Measurements from ENCODE around the gene RUNX1.
A peak's percentile ranks its signal among the peaks of the same experiment; 100 is the strongest.

The RUNX1 gene

DNA sequence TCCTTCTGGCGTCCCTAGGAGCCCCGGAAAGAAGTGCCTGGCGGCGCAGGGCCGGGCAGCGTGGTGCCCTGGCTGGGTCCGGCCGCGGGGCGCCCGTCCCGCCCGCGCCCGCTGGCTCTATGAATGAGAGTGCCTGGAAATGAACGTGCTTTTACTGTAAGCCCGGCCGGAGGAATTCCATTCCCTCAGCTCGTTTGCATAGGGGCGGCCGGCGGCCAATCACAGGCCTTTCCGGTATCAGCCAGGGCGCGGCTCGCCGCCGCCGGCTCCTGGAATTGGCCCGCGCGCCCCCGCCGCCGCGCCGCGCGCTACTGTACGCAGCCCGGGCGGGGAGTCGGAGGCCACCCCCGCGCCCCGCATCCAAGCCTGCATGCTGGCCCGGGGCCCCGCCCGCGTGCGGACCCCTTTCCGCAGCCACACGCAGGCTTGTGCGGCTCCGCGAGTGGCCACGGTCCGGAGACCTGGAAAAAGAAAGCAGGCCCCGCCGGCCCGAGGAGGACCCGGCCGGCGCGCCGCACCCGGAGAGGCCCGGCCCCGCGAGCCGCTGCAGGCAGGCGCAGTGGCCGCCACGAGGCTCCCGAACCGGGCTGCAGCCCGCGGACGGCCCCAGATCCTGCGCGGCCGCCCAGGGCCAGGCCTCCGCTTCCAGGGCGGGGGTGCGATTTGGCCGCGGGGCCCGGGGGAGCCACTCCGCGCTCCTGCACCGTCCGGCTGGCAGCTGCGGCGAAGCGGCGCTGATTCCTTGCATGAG, 160.4 kb downstream of the RUNX1 start:
- peak; percentile 81 for DNase-seq

GRCh38 chr21:34887725-34888568, 161.2 kb downstream of the RUNX1 start:
- no peak for DNase-seq

GRCh38 chr21:34887105-34887442, 162.0 kb downstream of the RUNX1 start:
- no peak for DNase-seq

GRCh38 chr21:34886240-34887104, 162.6 kb downstream of the RUNX1 start:
- DNase-seq = no peak

- no peak for DNase-seq
Observed at GRCh38 chr21:34885626-34886239, 163.4 kb downstream of the RUNX1 start.

GRCh38 chr21:34885125-34885524, 164.0 kb downstream of the RUNX1 start:
- DNase-seq = no peak

DNA sequence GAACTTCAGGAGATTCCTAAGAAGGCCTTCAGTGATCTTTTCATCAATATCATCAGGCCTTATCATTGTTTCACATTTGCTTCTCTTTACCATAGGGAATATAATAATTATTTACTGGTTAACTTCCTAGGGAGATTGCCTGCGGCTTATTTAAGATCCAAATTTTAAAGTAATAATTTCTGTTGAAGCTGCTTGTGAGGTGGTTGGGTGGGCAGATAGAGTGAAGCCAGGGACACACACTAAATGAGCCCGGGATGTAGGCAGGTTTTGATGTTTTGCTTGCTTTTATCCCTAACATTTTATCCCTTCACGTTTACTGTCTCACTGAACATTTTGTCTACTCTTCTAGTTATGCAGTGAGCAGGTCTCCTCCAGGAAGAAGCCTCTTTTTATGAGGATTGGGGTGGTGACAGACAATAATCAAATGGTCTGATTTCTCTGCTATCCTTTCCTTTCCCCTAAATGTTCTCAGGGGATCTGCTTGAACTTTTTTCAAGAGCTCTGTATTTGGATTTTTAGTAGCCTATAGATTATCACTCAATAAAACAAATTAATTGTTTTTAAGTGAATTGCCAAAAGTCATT, 164.7 kb downstream of the RUNX1 start:
- no peak for DNase-seq

DNA sequence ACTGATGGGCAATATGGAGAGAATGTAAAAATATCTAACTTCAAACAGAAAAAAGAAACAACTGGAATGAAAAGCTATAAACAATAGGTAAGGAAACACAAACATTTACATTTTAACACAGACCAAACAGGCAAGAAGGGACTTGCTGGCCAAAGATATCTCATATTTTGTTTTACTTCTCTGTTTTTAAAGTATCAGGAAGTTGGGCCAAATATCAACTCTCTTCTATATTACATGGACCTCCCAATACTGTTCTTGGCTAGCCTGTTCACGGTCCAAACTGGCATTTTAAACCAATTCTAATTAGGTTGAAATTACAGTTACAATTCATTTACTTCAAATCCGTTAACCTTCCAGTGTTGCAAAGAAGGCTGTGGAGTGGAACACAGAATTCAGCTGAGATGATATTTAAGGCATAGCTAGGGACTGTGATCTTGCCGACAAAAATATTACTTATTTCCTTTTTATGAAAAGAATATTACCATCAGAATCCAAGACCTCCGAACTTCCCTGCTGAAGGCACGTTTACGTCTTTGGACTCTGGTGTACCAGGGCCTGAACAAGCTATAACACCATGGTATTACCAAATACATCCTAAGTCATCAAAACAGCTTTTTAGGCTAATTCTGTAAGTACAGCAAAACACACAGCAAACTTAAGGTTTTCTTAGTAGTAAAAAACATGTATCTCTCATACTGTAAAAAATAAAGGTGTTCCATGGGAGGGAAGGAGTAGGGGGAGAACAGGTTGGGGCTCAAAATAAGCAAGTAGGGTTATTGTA, 165.4 kb downstream of the RUNX1 start:
- no peak for DNase-seq

DNA sequence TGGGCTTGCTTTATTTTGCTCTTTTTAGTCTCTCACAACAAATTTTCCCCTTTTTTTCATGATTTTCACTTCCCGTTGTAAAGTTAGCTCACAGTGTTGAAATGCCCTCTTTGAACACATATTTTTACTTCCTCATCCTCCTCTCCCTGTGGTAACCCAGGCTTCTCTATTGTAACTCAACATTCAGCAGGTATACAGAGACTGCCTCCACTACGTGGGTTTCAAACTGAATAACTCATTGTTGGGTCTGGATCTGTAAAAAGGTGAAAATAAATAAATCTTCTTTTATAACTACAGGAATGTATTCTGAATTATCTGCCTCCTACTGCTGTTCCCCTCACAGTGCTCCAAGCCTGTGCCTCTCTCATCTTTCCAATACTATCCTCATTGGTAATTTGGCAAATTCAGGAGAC, 166.4 kb downstream of the RUNX1 start:
- no peak for DNase-seq

GRCh38 chr21:34881839-34882371, 167.2 kb downstream of the RUNX1 start:
- no peak for DNase-seq

GRCh38 chr21:34881421-34881820, 167.7 kb downstream of the RUNX1 start:
- DNase-seq = no peak

- no peak for DNase-seq
Observed at GRCh38 chr21:34880401-34880800, 168.7 kb downstream of the RUNX1 start.

DNA sequence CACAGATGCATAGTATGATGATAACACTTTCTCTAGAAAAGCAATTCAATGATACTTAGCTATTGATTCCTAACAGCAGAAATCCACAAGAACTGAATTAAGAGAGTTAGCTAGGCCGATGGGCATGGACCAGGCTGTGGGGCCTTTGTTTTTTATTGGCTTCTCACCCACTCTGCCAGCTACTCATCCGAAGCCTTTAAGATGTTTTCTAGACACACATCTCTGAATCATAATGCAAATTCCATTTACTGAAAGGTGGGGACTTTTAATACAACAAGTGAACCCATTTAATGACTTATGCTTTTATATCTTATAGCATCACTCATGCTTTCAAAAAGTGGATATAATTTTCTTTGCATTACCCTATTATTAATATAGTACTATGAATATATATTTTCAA, 170.2 kb downstream of the RUNX1 start:
- no peak for DNase-seq

DNA sequence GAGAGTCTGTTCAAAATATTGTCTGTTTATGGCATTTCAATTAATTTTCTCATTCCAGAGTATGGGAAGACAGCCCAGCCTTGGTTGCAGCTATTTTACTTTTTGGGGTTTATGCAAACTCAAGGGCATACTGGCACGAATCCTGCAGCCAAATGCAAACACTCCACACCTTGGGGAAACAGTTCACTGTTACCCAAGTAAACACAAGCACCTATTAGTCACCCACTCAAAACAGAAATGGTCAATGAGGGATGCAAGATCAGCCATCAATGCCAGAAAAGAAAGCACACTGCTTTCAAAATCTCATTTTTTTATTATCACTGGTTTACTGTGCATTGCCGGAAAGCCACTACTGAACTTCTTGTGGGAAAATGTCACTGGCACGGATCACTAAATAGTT, 170.6 kb downstream of the RUNX1 start:
- peak; percentile 93 for DNase-seq

- no peak for DNase-seq
Observed at GRCh38 chr21:34877485-34878128, 171.5 kb downstream of the RUNX1 start.

GRCh38 chr21:34875830-34876229, 173.3 kb downstream of the RUNX1 start:
- no peak for DNase-seq

DNA sequence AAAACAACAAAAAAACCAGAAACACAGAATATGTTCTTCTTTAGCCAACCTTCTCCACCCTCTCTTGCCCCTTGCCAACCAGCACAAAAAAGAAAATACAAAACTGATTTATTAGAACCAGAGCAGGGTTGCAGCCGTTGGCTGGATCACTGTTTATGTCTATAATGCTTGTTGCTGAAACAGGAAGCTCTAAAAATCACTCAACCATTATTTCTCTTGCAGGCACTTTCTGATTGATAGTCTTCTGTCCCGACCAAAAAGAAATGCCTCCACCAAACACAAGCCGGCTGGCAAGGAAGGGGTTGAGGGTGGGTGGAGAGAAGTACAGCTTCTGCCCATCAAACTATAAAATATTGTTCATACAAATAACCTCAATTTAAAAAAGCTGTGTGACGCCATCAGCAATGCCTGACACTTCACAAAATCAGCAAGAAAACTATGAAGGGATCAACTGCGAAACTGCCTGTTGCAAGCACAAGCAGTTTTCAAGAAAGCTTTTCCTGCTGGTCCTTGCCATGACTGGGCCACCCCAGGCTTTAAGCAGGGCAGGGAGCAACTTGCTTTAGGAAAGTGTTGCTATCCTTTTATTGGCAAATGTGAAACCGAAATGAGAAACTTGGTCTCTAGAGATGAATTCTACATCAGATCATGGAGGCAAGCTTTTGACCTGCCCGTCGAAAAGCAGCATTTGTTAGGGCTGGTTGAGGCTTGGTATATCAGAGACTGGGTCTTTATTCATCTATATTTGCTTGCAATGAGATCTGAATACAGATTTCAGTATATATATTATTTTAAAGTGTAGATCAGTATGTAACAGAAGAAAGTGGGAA, 174.2 kb downstream of the RUNX1 start:
- DNase-seq = no peak

GRCh38 chr21:34871026-34871908, 177.8 kb downstream of the RUNX1 start:
- no peak for DNase-seq

- no peak for DNase-seq
Observed at GRCh38 chr21:34870246-34870645, 178.9 kb downstream of the RUNX1 start.
